H9 (cell line): ENCODE measurements around the gene PIPOX. TPM values are rescaled to one million over a fixed set of nuclear protein-coding genes. Genes with fewer than 3 reads are reported as not detected.

Experiments used
- DNase-seq: peaks from one replicate; pipeline ENCODE4 v3.0.0-alpha.2; 2017
- H2AFZ ChIP-seq: one replicate; pipeline ENCODE4 v1.6.1; 2013; ENCODE audit warnings: mild to moderate bottlenecking, low read length, control low read depth, moderate library complexity
- H2AK5ac ChIP-seq: 2 replicates; pipeline ENCODE4 v1.6.1; 2013; ENCODE audit warnings: low read length, control low read depth, mixed read lengths; ENCODE audit not compliant: insufficient read length
- H2BK120ac ChIP-seq: one replicate; pipeline ENCODE4 v1.6.1; 2013; ENCODE audit warnings: low read depth, mild to moderate bottlenecking, low read length, control low read depth, inconsistent platforms; ENCODE audit not compliant: poor library complexity, severe bottlenecking
- H2BK12ac ChIP-seq: 2 replicates; pipeline ENCODE4 v1.6.1; 2013; ENCODE audit warnings: low read length, control low read depth, mixed read lengths, low read depth; ENCODE audit not compliant: insufficient read length
- H2BK15ac ChIP-seq: 2 replicates; pipeline ENCODE4 v1.6.1; 2013; ENCODE audit warnings: low read depth, low read length, control low read depth
- H2BK20ac ChIP-seq: one replicate; pipeline ENCODE4 v1.6.1; 2013; ENCODE audit warnings: low read depth, mild to moderate bottlenecking, low read length, control low read depth, inconsistent platforms; ENCODE audit not compliant: poor library complexity, severe bottlenecking
- H2BK5ac ChIP-seq: 2 replicates; pipeline ENCODE4 v1.6.1; 2013; ENCODE audit warnings: low read length, control low read depth, mixed read lengths; ENCODE audit not compliant: insufficient read length
- H3K14ac ChIP-seq: 2 replicates; pipeline ENCODE4 v1.6.1; 2013; ENCODE audit warnings: low read length, control low read depth; ENCODE audit not compliant: insufficient read depth
- H3K18ac ChIP-seq: 2 replicates; pipeline ENCODE4 v1.6.1; 2013; ENCODE audit warnings: low read depth, mild to moderate bottlenecking, mixed read lengths, low read length, control low read depth; ENCODE audit not compliant: insufficient read length
- H3K23ac ChIP-seq: 2 replicates; pipeline ENCODE4 v1.6.1; 2013; ENCODE audit warnings: low read length, control low read depth, mixed read lengths, low read depth; ENCODE audit not compliant: insufficient read length
- H3K23me2 ChIP-seq: 2 replicates; pipeline ENCODE4 v1.6.1; 2013; ENCODE audit warnings: low read depth, mild to moderate bottlenecking, mixed read lengths, low read length, control low read depth; ENCODE audit not compliant: insufficient read length, poor library complexity, severe bottlenecking
- H3K27ac ChIP-seq: 2 replicates; pipeline ENCODE4 v1.5.1; 2013; ENCODE audit warnings: low read length, control low read depth, mixed read lengths, low read depth; ENCODE audit not compliant: insufficient read length
- H3K27me3 ChIP-seq: 2 replicates; pipeline ENCODE4 v1.6.1; 2013; ENCODE audit warnings: low read length, control low read depth, inconsistent platforms; ENCODE audit not compliant: insufficient read depth
- H3K4ac ChIP-seq: 2 replicates; pipeline ENCODE4 v1.6.1; 2013; ENCODE audit warnings: low read depth, mild to moderate bottlenecking, control low read depth, inconsistent platforms, low read length, moderate library complexity
- H3K4me1 ChIP-seq: 2 replicates; pipeline ENCODE4 v1.6.1; 2013; ENCODE audit warnings: low read length, control low read depth, inconsistent platforms; ENCODE audit not compliant: insufficient read depth
- H3K4me2 ChIP-seq: 2 replicates; pipeline ENCODE4 v1.6.1; 2013; ENCODE audit warnings: low read length, control low read depth, mixed read lengths; ENCODE audit not compliant: insufficient read length, insufficient read depth
- H3K56ac ChIP-seq: 2 replicates; pipeline ENCODE4 v1.6.1; 2013; ENCODE audit warnings: low read depth, mild to moderate bottlenecking, mixed read lengths, low read length, control low read depth; ENCODE audit not compliant: insufficient read length
- H3K79me1 ChIP-seq: 2 replicates; pipeline ENCODE4 v1.6.1; 2013; ENCODE audit warnings: low read depth, mild to moderate bottlenecking, moderate library complexity, low read length, control low read depth, inconsistent platforms; ENCODE audit not compliant: insufficient read depth, poor library complexity, severe bottlenecking
- H3K79me2 ChIP-seq: 2 replicates; pipeline ENCODE4 v1.6.1; 2013; ENCODE audit warnings: low read length, control low read depth, inconsistent platforms; ENCODE audit not compliant: insufficient read depth
- H3K9ac ChIP-seq: 2 replicates; pipeline ENCODE4 v1.6.1; 2013; ENCODE audit warnings: low read length, control low read depth, mixed read lengths; ENCODE audit not compliant: insufficient read length; ENCODE audit errors: extremely low read depth
- H3K9me3 ChIP-seq: one replicate; pipeline ENCODE4 v1.6.1; 2013; ENCODE audit warnings: low read depth, low read length, inconsistent platforms; ENCODE audit not compliant: control insufficient read depth
- H3T11ph ChIP-seq: one replicate; pipeline ENCODE4 v1.6.1; 2013; ENCODE audit warnings: mild to moderate bottlenecking, low read length, control low read depth, inconsistent platforms
- H4K20me1 ChIP-seq: one replicate; pipeline ENCODE4 v1.6.1; 2013; ENCODE audit not compliant: control insufficient read depth, insufficient read length, insufficient read depth
- H4K5ac ChIP-seq: 2 replicates; pipeline ENCODE4 v1.6.1; 2013; ENCODE audit warnings: low read depth, mild to moderate bottlenecking, mixed read lengths, low read length, control low read depth; ENCODE audit not compliant: insufficient read length
- H4K8ac ChIP-seq: replicated peaks from 2 replicates; pipeline ENCODE4 v1.6.1; 2013; ENCODE audit warnings: low read length, control low read depth, mixed read lengths, low read depth; ENCODE audit not compliant: insufficient read length
- H4K91ac ChIP-seq: 2 replicates; pipeline ENCODE4 v1.6.1; 2013; ENCODE audit warnings: low read depth, mild to moderate bottlenecking, moderate library complexity, mixed read lengths, low read length, control low read depth; ENCODE audit not compliant: insufficient read length
- H3K27ac Mint-ChIP-seq, 3 experiments: 2 replicates in 2 of 3; 3 replicates in 1 of 3; pipeline ENCODE4 v1.8.0; 2020 to 2021; ENCODE audit warnings: mixed read lengths in 3 of 3, mild to moderate bottlenecking in 1 of 3, moderate library complexity in 1 of 3
- H3K27me3 Mint-ChIP-seq: 2 replicates; pipeline ENCODE4 v1.8.0; 2021; ENCODE audit warnings: low read depth, mild to moderate bottlenecking, moderate library complexity, mixed read lengths
- H3K36me3 Mint-ChIP-seq, 3 experiments: 2 replicates in 2 of 3; 3 replicates in 1 of 3; pipeline ENCODE4 v1.8.0; 2020 to 2021; ENCODE audit warnings: low read depth in 3 of 3, mixed read lengths in 3 of 3; ENCODE audit not compliant: insufficient read depth in 1 of 3
- H3K4me1 Mint-ChIP-seq, 2 experiments: 2 replicates each; pipeline ENCODE4 v1.8.0; 2020; ENCODE audit warnings: mixed read lengths in 2 of 2
- H3K4me3 Mint-ChIP-seq, 2 experiments: 2 replicates in 1 of 2; 3 replicates in 1 of 2; pipeline ENCODE4 v1.8.0; 2020 to 2021; ENCODE audit warnings: mild to moderate bottlenecking in 2 of 2, mixed read lengths in 2 of 2, moderate library complexity in 1 of 2
- H3K9me3 Mint-ChIP-seq, 2 experiments: 2 replicates in 1 of 2; 3 replicates in 1 of 2; pipeline ENCODE4 v1.8.0; 2020; ENCODE audit warnings: mild to moderate bottlenecking in 2 of 2, mixed read lengths in 2 of 2, moderate library complexity in 1 of 2
- WGBS: extraction: QIAGEN DNeasy Blood & Tissue Kit; methylation state at CpG from one replicate; pipeline ENCODE4 v1.1.7; 2013; ENCODE audit warnings: missing lambda C conversion rate, low lambda C conversion rate, mixed read lengths; ENCODE audit not compliant: insufficient read length; ENCODE audit errors: extremely low coverage; 5-methylcytosine and 5-hydroxymethylcytosine counted together
- total RNA-seq: library from RNA; stranded (reverse); gene quantifications from 2 replicates; pipeline ENCODE4 v1.2.1, GENCODE V29; 2021
- TF ChIP-seq, protein P1 (sequence below): fragments of 200-600 bp; sonication (generic); conservative IDR thresholded peaks from 3 replicates; pipeline ENCODE4 v1.8.0; 2021; ENCODE audit warnings: antibody characterized with exemption, mild to moderate bottlenecking

The PIPOX gene
- total RNA-seq, 1 experiment from 2014 or later, result 30.1 TPM

DNA sequence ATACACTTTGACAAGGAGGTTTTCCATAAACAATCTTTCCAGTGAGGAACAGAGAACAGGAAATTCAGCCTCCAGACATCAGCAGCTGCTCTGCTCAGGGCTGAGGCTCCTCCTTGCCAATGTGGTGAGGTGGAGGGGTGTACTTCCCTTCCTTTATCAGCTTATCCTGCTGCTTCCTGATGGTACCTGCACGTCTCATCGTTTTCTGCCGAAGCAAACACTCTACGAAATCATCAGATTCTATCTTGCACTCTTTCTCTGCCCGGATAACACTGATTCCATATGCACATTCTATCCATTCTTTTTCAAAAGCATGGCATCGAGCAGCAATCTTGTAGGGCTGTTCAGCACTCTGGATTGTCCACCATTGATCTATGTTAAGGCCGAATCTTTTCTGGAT, 21.7 kb upstream of the PIPOX start:
- Histone ChIP-seq H4K91ac (no peak overlapping the region), H3K4me2 (no peak overlapping the region), H3K4me1 (peaks cover 29% of the 10 kb centered on the region), H3K27ac (no peak overlapping the region), H2BK15ac (no peak overlapping the region), H3K79me2 (no peaks in the 10 kb centered on the region), H3K4ac (no peak overlapping the region), H3K79me1 (no peaks in the 10 kb centered on the region), H2BK12ac (no peak overlapping the region), H3K27me3 (no peaks in the 10 kb centered on the region), H3K9ac (no peak overlapping the region), H3K23me2 (no peaks in the 10 kb centered on the region), H3K23ac (no peak overlapping the region), H3K56ac (no peak overlapping the region), H4K5ac (no peak overlapping the region), H2BK5ac (no peak overlapping the region), H3K14ac (no peak overlapping the region), H2AFZ (no peak overlapping the region), H3T11ph (no peak overlapping the region), H2AK5ac (no peak overlapping the region), H2BK20ac (no peak overlapping the region), H4K20me1 (no peaks in the 10 kb centered on the region), H2BK120ac (no peak overlapping the region), H3K9me3 (no peaks in the 10 kb centered on the region), H4K8ac (no peak overlapping the region), H3K18ac (no peak overlapping the region)
- Mint-ChIP-seq H3K27me3 (peaks cover 13% of the 10 kb centered on the region), H3K36me3 (no peaks in the 10 kb centered on the region), H3K9me3 (no peaks in the 10 kb centered on the region), H3K4me3 (no peak overlapping the region), H3K27ac (no peak overlapping the region), H3K4me1 (peaks cover 60 to 64% of the 10 kb centered on the region in 2 experiments)
- DNase-seq, result no peak
- TF ChIP-seq, protein P1, sequence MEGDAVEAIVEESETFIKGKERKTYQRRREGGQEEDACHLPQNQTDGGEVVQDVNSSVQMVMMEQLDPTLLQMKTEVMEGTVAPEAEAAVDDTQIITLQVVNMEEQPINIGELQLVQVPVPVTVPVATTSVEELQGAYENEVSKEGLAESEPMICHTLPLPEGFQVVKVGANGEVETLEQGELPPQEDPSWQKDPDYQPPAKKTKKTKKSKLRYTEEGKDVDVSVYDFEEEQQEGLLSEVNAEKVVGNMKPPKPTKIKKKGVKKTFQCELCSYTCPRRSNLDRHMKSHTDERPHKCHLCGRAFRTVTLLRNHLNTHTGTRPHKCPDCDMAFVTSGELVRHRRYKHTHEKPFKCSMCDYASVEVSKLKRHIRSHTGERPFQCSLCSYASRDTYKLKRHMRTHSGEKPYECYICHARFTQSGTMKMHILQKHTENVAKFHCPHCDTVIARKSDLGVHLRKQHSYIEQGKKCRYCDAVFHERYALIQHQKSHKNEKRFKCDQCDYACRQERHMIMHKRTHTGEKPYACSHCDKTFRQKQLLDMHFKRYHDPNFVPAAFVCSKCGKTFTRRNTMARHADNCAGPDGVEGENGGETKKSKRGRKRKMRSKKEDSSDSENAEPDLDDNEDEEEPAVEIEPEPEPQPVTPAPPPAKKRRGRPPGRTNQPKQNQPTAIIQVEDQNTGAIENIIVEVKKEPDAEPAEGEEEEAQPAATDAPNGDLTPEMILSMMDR, result no peak
- WGBS, result no CpG with 5 or more reads among the region's 7 CpGs
